OCI-LY1 (cell line): ENCODE results near the gene PDGFA.

Source experiments
- CTCF ChIP-seq: fragments of 200-600 bp; sonication (generic), shearing (Covaris generic); IDR thresholded peaks from 2 replicates; pipeline ENCODE4 v1.5.1; 2017; ENCODE audit warnings: mild to moderate bottlenecking, antibody characterized with exemption, low read length, moderate library complexity, mixed read lengths
- EZH2 ChIP-seq: fragments of 200-600 bp; sonication (generic), shearing (Covaris generic); IDR thresholded peaks from 2 replicates; pipeline ENCODE4 v1.8.0; 2017; ENCODE audit warnings: borderline replicate concordance, mixed run types, mild to moderate bottlenecking, antibody characterized with exemption, low read length, moderate library complexity, mixed read lengths

- TF ChIP-seq CTCF (no peak), EZH2 (no peak)
Observed at GRCh38 chr7:540579-540978, 20.9 kb upstream of the PDGFA start.
